ENCODE results near the gene DCD. TPM values are rescaled to one million over a fixed set of nuclear protein-coding genes. Genes with fewer than 3 reads are reported as not detected.

The DCD gene, protein sequence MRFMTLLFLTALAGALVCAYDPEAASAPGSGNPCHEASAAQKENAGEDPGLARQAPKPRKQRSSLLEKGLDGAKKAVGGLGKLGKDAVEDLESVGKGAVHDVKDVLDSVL
- total RNA-seq (2022; extraction: Qiagen RNA extraction; ENCODE audit: low read depth), result not detected in 5 replicates

DNA sequence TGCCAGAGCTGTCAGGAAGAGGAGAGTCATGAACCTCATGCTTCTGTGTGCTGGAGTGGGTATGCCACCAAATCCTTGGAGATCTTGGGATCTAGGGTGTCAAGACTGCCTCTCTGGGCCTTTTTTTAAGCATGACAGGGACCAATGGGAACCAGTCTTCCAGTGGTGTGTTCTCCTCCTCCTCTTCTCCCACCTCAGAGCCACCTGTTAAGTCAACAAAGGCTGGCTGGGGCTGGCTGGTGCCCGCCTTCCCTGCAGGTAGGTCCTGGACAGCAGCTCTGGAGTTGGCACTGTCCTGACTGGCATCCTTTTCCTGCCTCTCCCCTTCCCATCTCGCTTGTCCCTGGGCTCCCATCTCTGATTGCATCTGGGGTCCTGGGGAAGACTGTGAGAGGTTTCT, at the start of gene DCD:
Gene DCD, minus strand, starts transcription at position 101 of the 400 bp plus-strand sequence. Its CDS starts 62 bp downstream, at position 39.

DNA sequence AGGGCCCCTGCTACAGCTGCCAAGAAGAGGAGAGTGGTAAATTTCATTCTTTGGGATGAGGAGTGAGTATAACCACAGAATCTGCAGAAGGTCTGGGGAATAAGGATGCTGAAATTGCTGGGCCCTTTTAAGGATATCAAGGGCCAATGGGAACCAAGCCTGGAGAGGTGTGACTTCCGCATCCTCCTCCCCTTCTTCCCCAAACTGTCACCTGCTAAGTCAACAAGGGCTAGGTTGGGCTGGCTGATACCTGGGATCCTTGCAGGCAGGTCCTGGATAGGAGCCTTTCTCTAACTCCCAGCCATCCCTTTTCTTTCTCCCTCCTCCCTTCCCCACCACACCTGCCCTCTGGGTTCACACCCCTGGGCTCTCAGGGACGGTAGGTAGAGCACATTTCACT, 13.4 kb downstream of the DCD start, which contains the start of gene LACRT:
Gene LACRT, minus strand, starts transcription at position 101 of the 400 bp plus-strand sequence. Its CDS starts 54 bp downstream, at position 47.

Other genes with a start within 250 kb of the DCD start
- 158 to 252 TPM (median 197 TPM) in 5 replicates for gene ITGA5, start 229.1 kb downstream of the DCD start, total RNA-seq (2022; extraction: Qiagen RNA extraction; ENCODE audit: low read depth)
- not detected in 5 replicates for gene GTSF1, start 174.8 kb downstream of the DCD start, total RNA-seq (2022; extraction: Qiagen RNA extraction; ENCODE audit: low read depth)
- gene NCKAP1L, start 150.6 kb downstream of the DCD start, total RNA-seq (2022; extraction: Qiagen RNA extraction; ENCODE audit: low read depth), result not detected in 5 replicates
- gene PDE1B, start 98.8 kb downstream of the DCD start, total RNA-seq (2022; extraction: Qiagen RNA extraction; ENCODE audit: low read depth), result 0.11 TPM in 1 of 5 replicates, not detected in the others
- 0.11 to 0.25 TPM (median 0.20 TPM) in 3 of 5 replicates, not detected in the others for gene PPP1R1A, start 59.7 kb downstream of the DCD start, total RNA-seq (2022; extraction: Qiagen RNA extraction; ENCODE audit: low read depth)
- gene LACRT, start 13.5 kb downstream of the DCD start, total RNA-seq (2022; extraction: Qiagen RNA extraction; ENCODE audit: low read depth), result not detected in 5 replicates
- gene MUCL1, start 206.2 kb upstream of the DCD start, total RNA-seq (2022; extraction: Qiagen RNA extraction; ENCODE audit: low read depth), result not detected in 5 replicates

All from A549 treated with ZK216348 at 1 μM for 4 hours (cell line).